H1 (cell line): ENCODE results near the gene MCC. TPM values are rescaled to one million over a fixed set of nuclear protein-coding genes. Genes with fewer than 3 reads are reported as not detected.

Experiments used
- CTCF ChIA-PET: fragments of 300-600 bp; sonication (Branson Sonifier 250); formaldehyde crosslinking; loops from one replicate; lab custom pipeline; 2021; ENCODE audit not compliant: partially characterized antibody; lab: Charles Lee
- POLR2A ChIA-PET: fragments of 300-600 bp; sonication (Branson Sonifier 250); formaldehyde crosslinking; loops from one replicate; lab custom pipeline; 2021; ENCODE audit warnings: inconsistent platforms; ENCODE audit not compliant: partially characterized antibody; lab: Charles Lee
- DNase-seq, 2 experiments: peaks; one replicate each; pipeline versions ENCODE4 v3.0.0 to v3.0.0-alpha.2; 2010 to 2022; ENCODE audit warnings: low spot score in 2 of 2, low read depth in 1 of 2, mixed read lengths in 1 of 2
- FAIRE-seq: peaks from 2 replicates; lab custom pipeline; 2011; peaks lifted over from hg19 to GRCh38; lab: Jason Lieb, UNC
- H2AFZ ChIP-seq: 2 replicates; pipeline ENCODE4 v1.8.1; 2012; ENCODE audit warnings: low read length, inconsistent platforms
- H2AK5ac ChIP-seq: 2 replicates; pipeline ENCODE4 v1.6.1; 2013; ENCODE audit warnings: low read depth, low read length
- H2BK120ac ChIP-seq: replicated peaks from 2 replicates; pipeline ENCODE3; 2013; ENCODE audit warnings: low read depth, low read length, inconsistent platforms
- H2BK12ac ChIP-seq: 2 replicates; pipeline ENCODE4 v1.6.1; 2013; ENCODE audit warnings: low read depth, low read length
- H2BK15ac ChIP-seq: 2 replicates; pipeline ENCODE4 v1.6.1; 2013; ENCODE audit warnings: low read length
- H2BK20ac ChIP-seq: 2 replicates; pipeline ENCODE4 v1.6.1; 2013; ENCODE audit warnings: low read length
- H2BK5ac ChIP-seq: 2 replicates; pipeline ENCODE4 v1.6.1; 2013; ENCODE audit warnings: low read depth, low read length
- H3K14ac ChIP-seq: 2 replicates; pipeline ENCODE4 v1.6.1; 2013; ENCODE audit warnings: inconsistent platforms; ENCODE audit not compliant: insufficient read length
- H3K18ac ChIP-seq: 2 replicates; pipeline ENCODE4 v1.6.1; 2013; ENCODE audit warnings: low read length; ENCODE audit errors: extremely low read depth
- H3K23ac ChIP-seq: 2 replicates; pipeline ENCODE4 v1.6.1; 2013; ENCODE audit warnings: inconsistent platforms; ENCODE audit not compliant: insufficient read length
- H3K23me2 ChIP-seq: 2 replicates; pipeline ENCODE4 v1.6.1; 2013; ENCODE audit warnings: low read depth, low read length
- H3K27ac ChIP-seq: 2 replicates; pipeline ENCODE4 v1.6.1; 2011; ENCODE audit warnings: low read depth, low read length, inconsistent platforms
- H3K27me3 ChIP-seq, 4 experiments: replicated peaks in 1 of 4; 1 replicate in 1 of 4; 2 replicates in 3 of 4; pipeline versions ENCODE4 v1.6.1 to v1.8.1; 2011 to 2013; ENCODE audit warnings: low read length in 3 of 4, mild to moderate bottlenecking in 3 of 4, inconsistent platforms in 2 of 4, mixed read lengths in 2 of 4, moderate library complexity in 1 of 4; ENCODE audit not compliant: control insufficient read depth in 3 of 4, insufficient read depth in 3 of 4; ENCODE audit errors: extremely low read depth in 1 of 4
- H3K36me3 ChIP-seq, 4 experiments: 2 replicates each; pipeline versions ENCODE4 v1.6.1 to v1.8.1; 2011 to 2013; ENCODE audit warnings: mild to moderate bottlenecking in 4 of 4, low read length in 3 of 4, moderate library complexity in 2 of 4, control low read depth in 1 of 4, inconsistent platforms in 1 of 4; ENCODE audit not compliant: insufficient read depth in 4 of 4, control insufficient read depth in 2 of 4
- H3K4ac ChIP-seq: replicated peaks from 2 replicates; pipeline ENCODE3; 2013; ENCODE audit warnings: low read length, low read depth, mixed read lengths, inconsistent platforms; ENCODE audit not compliant: insufficient read length
- H3K4me1 ChIP-seq, 4 experiments: replicated peaks in 1 of 4; 1 replicate in 1 of 4; 2 replicates in 3 of 4; pipeline versions ENCODE4 v1.6.1 to v1.8.1; 2011 to 2013; ENCODE audit warnings: low read length in 3 of 4, inconsistent platforms in 2 of 4, mixed read lengths in 1 of 4; ENCODE audit not compliant: insufficient read depth in 4 of 4, control insufficient read depth in 3 of 4
- H3K4me2 ChIP-seq, 2 experiments: 2 replicates each; pipeline versions ENCODE4 v1.6.1 to v1.8.1; 2011 to 2013; ENCODE audit warnings: low read depth in 2 of 2, low read length in 2 of 2, control low read depth in 1 of 2, inconsistent platforms in 1 of 2, mild to moderate bottlenecking in 1 of 2; ENCODE audit not compliant: insufficient read depth in 1 of 2
- H3K4me3 ChIP-seq, 4 experiments: fragments of 200-600, 300-600 bp in 1 of 4; sonication (generic), shearing (Covaris generic), sonication (Bioruptor Twin) in 1 of 4; 2 replicates each; pipeline versions ENCODE4 v1.5.1 to v1.8.1; 2011 to 2016; ENCODE audit warnings: low read length in 4 of 4, low read depth in 3 of 4, control low read depth in 2 of 4, inconsistent platforms in 2 of 4, mild to moderate bottlenecking in 2 of 4, mixed read lengths in 1 of 4, moderate library complexity in 1 of 4; ENCODE audit not compliant: insufficient read depth in 2 of 4; ENCODE audit errors: extremely low read depth in 1 of 4
- H3K56ac ChIP-seq: replicated peaks from 2 replicates; pipeline ENCODE3; 2013; ENCODE audit warnings: low read depth, mild to moderate bottlenecking, mixed read lengths, low read length, inconsistent platforms; ENCODE audit not compliant: insufficient read length
- H3K79me1 ChIP-seq: 2 replicates; pipeline ENCODE4 v1.6.1; 2013; ENCODE audit warnings: low read depth, low read length, control low read depth
- H3K79me2 ChIP-seq, 2 experiments: 2 replicates each; pipeline versions ENCODE4 v1.6.1 to v1.8.1; 2012 to 2013; ENCODE audit warnings: low read length in 2 of 2, mild to moderate bottlenecking in 2 of 2, inconsistent platforms in 1 of 2; ENCODE audit not compliant: insufficient read depth in 2 of 2, control insufficient read depth in 1 of 2
- H3K9ac ChIP-seq, 4 experiments: replicated peaks in 1 of 4; 1 replicate in 1 of 4; 2 replicates in 3 of 4; pipeline versions ENCODE4 v1.6.1 to v1.8.1; 2011 to 2013; ENCODE audit warnings: low read depth in 3 of 4, low read length in 3 of 4, control low read depth in 2 of 4, mild to moderate bottlenecking in 2 of 4, moderate library complexity in 2 of 4, inconsistent platforms in 1 of 4; ENCODE audit errors: extremely low read depth in 1 of 4
- H3K9me3 ChIP-seq, 2 experiments: 2 replicates each; pipeline versions ENCODE4 v1.6.1 to v1.8.1; 2012 to 2013; ENCODE audit warnings: mild to moderate bottlenecking in 2 of 2, moderate library complexity in 2 of 2, control low read depth in 1 of 2, inconsistent platforms in 1 of 2, low read depth in 1 of 2, low read length in 1 of 2, mixed read lengths in 1 of 2; ENCODE audit not compliant: insufficient read depth in 2 of 2
- H4K20me1 ChIP-seq, 2 experiments: replicated peaks in 1 of 2; 2 replicates each; pipeline versions ENCODE3 to v1.8.1; 2011 to 2013; ENCODE audit warnings: inconsistent platforms in 2 of 2, low read length in 2 of 2, mild to moderate bottlenecking in 1 of 2; ENCODE audit not compliant: insufficient read depth in 2 of 2, control insufficient read depth in 1 of 2
- H4K5ac ChIP-seq: 2 replicates; pipeline ENCODE4 v1.6.1; 2013; ENCODE audit warnings: low read length, low read depth, mixed read lengths, inconsistent platforms; ENCODE audit not compliant: insufficient read length
- H4K8ac ChIP-seq: 2 replicates; pipeline ENCODE4 v1.8.0; 2013; ENCODE audit warnings: mild to moderate bottlenecking, moderate library complexity, low read length, inconsistent platforms; ENCODE audit not compliant: insufficient read depth; ENCODE audit errors: extremely low read depth
- H4K91ac ChIP-seq: replicated peaks from 2 replicates; pipeline ENCODE3; 2013; ENCODE audit warnings: low read length, mixed read lengths, inconsistent platforms; ENCODE audit not compliant: insufficient read length
- RAD21 ChIP-seq, 2 experiments: IDR thresholded peaks in 1 of 2; conservative IDR thresholded peaks in 1 of 2; 2 replicates each; pipeline ENCODE4 v1.6.1; 2011; ENCODE audit warnings: low read depth in 2 of 2, low read length in 2 of 2, improper control_type of control experiment in 1 of 2, inconsistent platforms in 1 of 2, mild to moderate bottlenecking in 1 of 2, moderate library complexity in 1 of 2
- YY1 ChIP-seq: IDR thresholded peaks from 2 replicates; pipeline ENCODE4 v1.6.1; 2011; ENCODE audit warnings: low read depth, mild to moderate bottlenecking, low read length
- WGBS, 2 experiments: shearing (Covaris generic) in 1 of 2; methylation state at CpG; one replicate each; pipeline versions ENCODE4 v1.1.6 to v1.1.7; 2013 to 2015; ENCODE audit warnings: low lambda C conversion rate in 2 of 2, mixed read lengths in 2 of 2, inconsistent platforms in 1 of 2, low coverage in 1 of 2, missing lambda C conversion rate in 1 of 2; ENCODE audit not compliant: insufficient replicate concordance in 2 of 2, insufficient coverage in 1 of 2, insufficient read length in 1 of 2; ENCODE audit errors: extremely low coverage in 1 of 2, missing lambda C conversion rate in 1 of 2; 5-methylcytosine and 5-hydroxymethylcytosine counted together
- polyA plus RNA-seq, 7 experiments: library from polyadenylated mRNA; depleted of rRNA in 3 of 7; stranded (reverse) in 5 of 7; unstranded in 2 of 7; fragments of >200 nt in 5 of 7; fragments of 200-250 nt in 2 of 7; gene quantifications; 1 replicate in 5 of 7; 2 replicates in 1 of 7; 4 replicates in 1 of 7; pipeline versions ENCODE4 v1.2.1 to v1.2.3, GENCODE V29; 2011 to 2013; ENCODE audit warnings: missing spikeins in 2 of 7, mixed read lengths in 2 of 7
- total RNA-seq: library from RNA; stranded (reverse); fragmentation: NEBNext Ultra II Directional; extraction: Animal tissue kit (Norgen Biotek cat#: 25700); gene quantifications from 2 replicates; pipeline ENCODE4 v1.2.1, GENCODE V29; 2021

Gene MCC
- total and polyA plus RNA-seq, 2 of the 8 experiments (the other 6 are each of a cell fraction or from before 2014, with no cell fraction given): 2.6 to 18.3 TPM

- Histone ChIP-seq H2BK120ac (no peak overlapping the region), H3K27ac (no peak overlapping the region), H2BK20ac (no peak overlapping the region), H2AFZ (no peak overlapping the region), H2AK5ac (no peak overlapping the region), H4K20me1 (no peaks in the 10 kb centered on the region), H2BK12ac (no peak overlapping the region), H2BK15ac (no peak overlapping the region), H3K79me1 (0 out of 2 replicates have a peak, but pooled peaks cover 2% of the 10 kb centered on the region), H4K8ac (no peak overlapping the region), H3K18ac (no peak overlapping the region), H3K56ac (no peak overlapping the region), H4K91ac (no peak overlapping the region), H3K4ac (no peak overlapping the region), H3K4me2 (no peak overlapping the region), H3K14ac (no peak overlapping the region), H3K4me1 (peaks cover 3 to 6% (median 4%) of the 10 kb centered on the region in 4 experiments; a peak in 5 of 7 replicates), H3K23me2 (no peaks in the 10 kb centered on the region), H3K9ac (no peak overlapping the region), H3K23ac (no peak overlapping the region), H3K79me2 (no peaks in the 10 kb centered on the region), H2BK5ac (no peak overlapping the region), H3K36me3 (no peaks in the 10 kb centered on the region), H4K5ac (no peak overlapping the region), H3K27me3 (no peaks in the 10 kb centered on the region), H3K4me3 (no peak overlapping the region), H3K9me3 (no peaks in the 10 kb centered on the region)
- no peak for FAIRE-seq
- POLR2A ChIA-PET: no interaction called here
- CTCF ChIA-PET: no interaction called here
- no peak for TF ChIP-seq YY1
- no peak for TF ChIP-seq RAD21 (IDR thresholded peaks at IDR 0.05 in 1 of 2, conservative IDR thresholded peaks at IDR 0.05 in 1 of 2; ENCODE audit: low read depth in 2 of 2, low read length in 2 of 2)
- no peak for DNase-seq
- WGBS, 2 experiments: 76% methylated on average over 1 of the region's 1 CpG; no CpG with 5 or more reads in 1 of the 2 experiments
Observed at GRCh38 chr5:113177225-113177624, 311.0 kb downstream of the MCC start.
